HepG2 (cell line): ENCODE measurements around the gene MMP10. TPM values are rescaled to one million over a fixed set of nuclear protein-coding genes. Genes with fewer than 3 reads are reported as not detected.

Experiments
- ATAC-seq: fragments of 200-7000 bp; cut with Tn5 transposase; 3 replicates; pipeline ENCODE4 v1.9.1; 2020; ENCODE audit warnings: mild to moderate bottlenecking, moderate library complexity
- BruUV-seq: library from RNA; stranded (reverse); fragments of 400-500 nt; replicated peaks from 2 replicates; lab custom pipeline; 2021; lab: Mats Ljungman, UMichigan
- CTCF ChIA-PET: fragments of 300-600 bp; formaldehyde crosslinking; extraction: SDS; loops from one replicate; lab custom pipeline; 2021; ENCODE audit warnings: low total read pairs, inconsistent platforms, low intra/inter-chr PET ratio; lab: Yijun Ruan, JAX
- POLR2A ChIA-PET: fragments of 350-600 bp; sonication (Branson Sonifier 250); formaldehyde crosslinking; loops from one replicate; lab custom pipeline; 2020; ENCODE audit warnings: antibody characterized with exemption, inconsistent platforms; lab: Yijun Ruan, JAX
- DNase-seq: peaks from one replicate; pipeline ENCODE4 v3.0.0-alpha.2; 2015; ENCODE audit warnings: low spot score
- FAIRE-seq: peaks from 3 replicates; lab custom pipeline; 2011; peaks lifted over from hg19 to GRCh38; lab: Jason Lieb, UNC
- H2AFZ ChIP-seq: one replicate; pipeline ENCODE4 v1.6.1; 2011; ENCODE audit warnings: low read length, inconsistent platforms
- H3K27ac ChIP-seq: fragments of 300-600 bp; 3 replicates; pipeline ENCODE4 v1.8.0; 2011; ENCODE audit warnings: mixed run types, mild to moderate bottlenecking, mixed read lengths, low read length, inconsistent platforms; ENCODE audit not compliant: insufficient read depth; ENCODE audit errors: extremely low read length
- H3K27me3 ChIP-seq, 2 experiments: fragments of 200-600 bp in 1 of 2; 2 replicates in 1 of 2; 3 replicates in 1 of 2; pipeline versions ENCODE4 v1.6.0 to v1.8.0; 2011; ENCODE audit warnings: low read length in 2 of 2, mild to moderate bottlenecking in 2 of 2, moderate library complexity in 2 of 2, inconsistent platforms in 1 of 2; ENCODE audit not compliant: insufficient read depth in 2 of 2, control insufficient read depth in 1 of 2
- H3K36me3 ChIP-seq, 2 experiments: fragments of 200-600 bp in 1 of 2; replicated peaks in 1 of 2; 2 replicates in 1 of 2; 3 replicates in 1 of 2; pipeline versions ENCODE4 v1.5.1 to v1.8.0; 2011; ENCODE audit warnings: low read length in 2 of 2, inconsistent platforms in 1 of 2; ENCODE audit not compliant: insufficient read depth in 2 of 2, control insufficient read depth in 1 of 2
- H3K4me1 ChIP-seq: 2 replicates; pipeline ENCODE4 v1.5.1; 2012; ENCODE audit warnings: low read length, inconsistent platforms; ENCODE audit not compliant: insufficient read depth
- H3K4me2 ChIP-seq: 2 replicates; pipeline ENCODE4 v1.6.0; 2011; ENCODE audit warnings: low read depth, low read length, inconsistent platforms
- H3K4me3 ChIP-seq, 3 experiments: fragments of 200-600 bp in 1 of 3; sonication (generic), shearing (Covaris generic) in 1 of 3; replicated peaks in 1 of 3; 2 replicates each; pipeline ENCODE4 v1.5.1; 2011 to 2016; ENCODE audit warnings: low read length in 3 of 3, inconsistent platforms in 2 of 3, low read depth in 2 of 3, mild to moderate bottlenecking in 2 of 3, control low read depth in 1 of 3, mixed read lengths in 1 of 3; ENCODE audit not compliant: insufficient read depth in 1 of 3
- H3K79me2 ChIP-seq: one replicate; pipeline ENCODE4 v1.6.1; 2011; ENCODE audit warnings: low read length, inconsistent platforms; ENCODE audit not compliant: insufficient read depth
- H3K9ac ChIP-seq: 2 replicates; pipeline ENCODE4 v1.6.0; 2011; ENCODE audit warnings: mild to moderate bottlenecking, low read depth, low read length, inconsistent platforms; ENCODE audit not compliant: insufficient read depth
- H3K9me3 ChIP-seq: 2 replicates; pipeline ENCODE4 v1.5.1; 2012; ENCODE audit warnings: mild to moderate bottlenecking, low read length
- H4K20me1 ChIP-seq: 2 replicates; pipeline ENCODE4 v1.6.0; 2011; ENCODE audit warnings: inconsistent platforms, mild to moderate bottlenecking, low read length, moderate library complexity; ENCODE audit not compliant: insufficient read depth
- ATAD3A ChIP-seq: sonication (generic); formaldehyde crosslinking; IDR thresholded peaks from 2 replicates; pipeline ENCODE4 v1.4.0; 2020; ENCODE audit warnings: missing genetic modification reagents
- CBFB ChIP-seq: sonication (generic); formaldehyde crosslinking; IDR thresholded peaks from 2 replicates; pipeline ENCODE4 v1.4.0; 2020; ENCODE audit warnings: missing genetic modification reagents
- IKZF4 ChIP-seq: sonication (generic); formaldehyde crosslinking; IDR thresholded peaks from 2 replicates; pipeline ENCODE4 v1.5.1; 2020; ENCODE audit warnings: borderline replicate concordance, mild to moderate bottlenecking, low read depth, missing genetic modification reagents; ENCODE audit errors: not compliant biosample characterization
- KLF13 ChIP-seq: sonication (generic); formaldehyde crosslinking; IDR thresholded peaks from 2 replicates; pipeline ENCODE4 v1.4.0; 2020; ENCODE audit warnings: mild to moderate bottlenecking, missing genetic modification reagents
- MXI1 ChIP-seq: IDR thresholded peaks from 3 replicates; pipeline ENCODE4 v1.6.1; 2012; ENCODE audit warnings: low read depth, low read length, inconsistent platforms, borderline replicate concordance
- NFKB2 ChIP-seq: sonication (generic); formaldehyde crosslinking; IDR thresholded peaks from 2 replicates; pipeline ENCODE4 v1.4.0; 2020; ENCODE audit warnings: missing genetic modification reagents, borderline replicate concordance
- NR2C2 ChIP-seq: sonication (generic); formaldehyde crosslinking; IDR thresholded peaks from 2 replicates; pipeline ENCODE4 v1.4.0; 2020; ENCODE audit warnings: missing genetic modification reagents, mild to moderate bottlenecking, moderate library complexity, borderline replicate concordance
- RAD51 ChIP-seq: fragments of 450-650 bp; IDR thresholded peaks from 2 replicates; pipeline ENCODE4 v1.6.1; 2016; ENCODE audit warnings: borderline replicate concordance
- SRSF1 ChIP-seq: fragments of 200-400 bp; formaldehyde crosslinking; optimal IDR thresholded peaks from 2 replicates; pipeline ENCODE3; 2017; ENCODE audit warnings: mild to moderate bottlenecking, low read depth, low read length, moderate library complexity
- TEAD2 ChIP-seq: sonication (generic); formaldehyde crosslinking; IDR thresholded peaks from 2 replicates; pipeline ENCODE4 v1.9.0; 2021; ENCODE audit warnings: missing genetic modification reagents
- YY1 ChIP-seq: IDR thresholded peaks from 2 replicates; pipeline ENCODE4 v1.6.1; 2011; ENCODE audit warnings: low read length, low read depth, moderate library complexity, mild to moderate bottlenecking; ENCODE audit not compliant: insufficient read depth, insufficient replicate concordance
- ZBTB42 ChIP-seq: sonication (generic); formaldehyde crosslinking; IDR thresholded peaks from 2 replicates; pipeline ENCODE4 v1.5.0; 2020; ENCODE audit warnings: mild to moderate bottlenecking, missing genetic modification reagents
- ZNF460 ChIP-seq: sonication (generic); formaldehyde crosslinking; IDR thresholded peaks from 2 replicates; pipeline ENCODE4 v1.5.1; 2020; ENCODE audit warnings: missing genetic modification reagents, mild to moderate bottlenecking, borderline replicate concordance
- ZNF570 ChIP-seq: sonication (generic); formaldehyde crosslinking; IDR thresholded peaks from 2 replicates; pipeline ENCODE4 v1.4.0; 2020; ENCODE audit warnings: mild to moderate bottlenecking, missing genetic modification reagents, borderline replicate concordance
- ZNF615 ChIP-seq: sonication (generic); formaldehyde crosslinking; IDR thresholded peaks from 2 replicates; pipeline ENCODE4 v1.5.0; 2020; ENCODE audit warnings: mild to moderate bottlenecking, missing genetic modification reagents, borderline replicate concordance
- WGBS: methylation state at CpG from one replicate; pipeline ENCODE4 v1.1.6; 2017; ENCODE audit warnings: low lambda C conversion rate; 5-methylcytosine and 5-hydroxymethylcytosine counted together
- in situ Hi-C: cut with HindIII; loops from 2 replicates; pipeline ENCODE4 v1.10.0; 2017; ENCODE audit warnings: low pct_unique_long_range_greater_than_20kb; ENCODE audit not compliant: extremely low pct_ligation_motif_present
- intact Hi-C: fragments of 100-400 bp; cut with micrococcal nuclease; formaldehyde crosslinking; loops from one replicate; pipeline ENCODE4 v1.10.0; 2022; ENCODE audit not compliant: unreplicated experiment
- polyA plus RNA-seq, 8 experiments: library from polyadenylated mRNA; depleted of rRNA in 3 of 8; stranded (reverse) in 7 of 8; unstranded in 1 of 8; fragments of >200 nt; fragmentation: Illumina TruSeq in 4 of 8; extraction: Trizol in 4 of 8; gene quantifications; 2 replicates each; pipeline versions ENCODE4 v1.2.1 to v1.2.3, GENCODE V29; 2011 to 2016; ENCODE audit warnings: low read depth in 4 of 8, missing spikeins in 1 of 8, mixed read lengths in 1 of 8; ENCODE audit not compliant: insufficient read depth in 1 of 8
- total RNA-seq, 5 experiments: library from RNA; depleted of rRNA; stranded (reverse); fragments of >200 nt; fragmentation: Illumina TruSeq; extraction: Trizol; gene quantifications; 2 replicates each; pipeline ENCODE4 v1.2.3, GENCODE V29; 2016; ENCODE audit warnings: low read depth in 1 of 5
- TF ChIP-seq, protein P1 (sequence below): sonication (generic); formaldehyde crosslinking; conservative IDR thresholded peaks from 2 replicates; pipeline ENCODE4 v1.8.0; 2022; ENCODE audit warnings: missing genetic modification reagents
- TF ChIP-seq, protein P2 (sequence below): sonication (generic); formaldehyde crosslinking; IDR thresholded peaks from 2 replicates; pipeline ENCODE4 v1.8.1; 2023; ENCODE audit warnings: missing genetic modification reagents, mild to moderate bottlenecking, borderline replicate concordance
- TF ChIP-seq, protein P3 (sequence below): sonication (generic); formaldehyde crosslinking; IDR thresholded peaks from 2 replicates; pipeline ENCODE4 v1.8.0; 2022; ENCODE audit warnings: missing genetic modification reagents, mild to moderate bottlenecking, inconsistent platforms, borderline replicate concordance

Gene MMP10
- total and polyA plus RNA-seq, 2 of the 13 experiments (the other 11 are each of a cell fraction or from before 2014, with no cell fraction given): 0.03 TPM; not detected in 1

DNA sequence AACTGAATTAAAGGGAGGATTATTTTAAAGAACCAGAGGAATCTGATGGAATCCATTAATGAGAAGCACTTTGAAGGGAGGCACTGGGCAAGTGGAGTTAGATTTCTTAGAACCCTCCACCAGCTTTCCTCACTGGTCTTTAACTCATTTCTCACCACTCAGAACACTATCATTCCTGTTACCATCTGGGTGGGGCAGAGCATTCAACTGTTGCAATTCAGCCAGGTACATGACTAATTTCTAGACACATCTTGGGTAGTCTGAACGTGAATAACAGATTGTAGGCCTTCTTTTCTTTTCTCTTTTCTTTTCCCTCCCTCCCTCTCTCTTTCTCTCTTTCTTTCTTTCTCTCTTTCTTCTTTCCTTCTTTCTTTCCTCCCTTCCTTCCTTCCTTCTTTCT lies 33.1 kb upstream of the MMP10 start:
- intact Hi-C loops: no loop called here
- 0% methylated on average over 1 of the region's 1 CpG for WGBS
- Histone ChIP-seq H3K4me1 (no peaks in the 10 kb centered on the region), H4K20me1 (no peaks in the 10 kb centered on the region), H3K79me2 (no peaks in the 10 kb centered on the region), H3K27me3 (no peaks in the 10 kb centered on the region), H3K4me3 (no peak overlapping the region), H3K36me3 (no peaks in the 10 kb centered on the region), H2AFZ (no peak overlapping the region), H3K9ac (no peak overlapping the region), H3K27ac (no peak overlapping the region), H3K4me2 (no peak overlapping the region), H3K9me3 (no peaks in the 10 kb centered on the region)
- TF ChIP-seq MXI1 (no peak), KLF13 (CRISPR knock-in tag) (no peak), YY1 (no peak), SRSF1 (no peak), NR2C2 (CRISPR knock-in tag) (no peak), NFKB2 (CRISPR knock-in tag) (no peak), ZNF615 (CRISPR knock-in tag) (no peak), TEAD2 (CRISPR knock-in tag) (no peak), ATAD3A (CRISPR knock-in tag) (no peak), ZBTB42 (CRISPR knock-in tag) (no peak), RAD51 (no peak), CBFB (CRISPR knock-in tag) (no peak), ZNF460 (CRISPR knock-in tag) (no peak), IKZF4 (CRISPR knock-in tag) (no peak), ZNF570 (no peak)
- TF ChIP-seq, protein P1, sequence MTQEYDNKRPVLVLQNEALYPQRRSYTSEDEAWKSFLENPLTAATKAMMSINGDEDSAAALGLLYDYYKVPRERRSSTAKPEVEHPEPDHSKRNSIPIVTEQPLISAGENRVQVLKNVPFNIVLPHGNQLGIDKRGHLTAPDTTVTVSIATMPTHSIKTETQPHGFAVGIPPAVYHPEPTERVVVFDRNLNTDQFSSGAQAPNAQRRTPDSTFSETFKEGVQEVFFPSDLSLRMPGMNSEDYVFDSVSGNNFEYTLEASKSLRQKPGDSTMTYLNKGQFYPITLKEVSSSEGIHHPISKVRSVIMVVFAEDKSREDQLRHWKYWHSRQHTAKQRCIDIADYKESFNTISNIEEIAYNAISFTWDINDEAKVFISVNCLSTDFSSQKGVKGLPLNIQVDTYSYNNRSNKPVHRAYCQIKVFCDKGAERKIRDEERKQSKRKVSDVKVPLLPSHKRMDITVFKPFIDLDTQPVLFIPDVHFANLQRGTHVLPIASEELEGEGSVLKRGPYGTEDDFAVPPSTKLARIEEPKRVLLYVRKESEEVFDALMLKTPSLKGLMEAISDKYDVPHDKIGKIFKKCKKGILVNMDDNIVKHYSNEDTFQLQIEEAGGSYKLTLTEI (CRISPR knock-in tag): no peak
- TF ChIP-seq, protein P2, sequence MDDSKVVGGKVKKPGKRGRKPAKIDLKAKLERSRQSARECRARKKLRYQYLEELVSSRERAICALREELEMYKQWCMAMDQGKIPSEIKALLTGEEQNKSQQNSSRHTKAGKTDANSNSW: no peak
- TF ChIP-seq, protein P3, sequence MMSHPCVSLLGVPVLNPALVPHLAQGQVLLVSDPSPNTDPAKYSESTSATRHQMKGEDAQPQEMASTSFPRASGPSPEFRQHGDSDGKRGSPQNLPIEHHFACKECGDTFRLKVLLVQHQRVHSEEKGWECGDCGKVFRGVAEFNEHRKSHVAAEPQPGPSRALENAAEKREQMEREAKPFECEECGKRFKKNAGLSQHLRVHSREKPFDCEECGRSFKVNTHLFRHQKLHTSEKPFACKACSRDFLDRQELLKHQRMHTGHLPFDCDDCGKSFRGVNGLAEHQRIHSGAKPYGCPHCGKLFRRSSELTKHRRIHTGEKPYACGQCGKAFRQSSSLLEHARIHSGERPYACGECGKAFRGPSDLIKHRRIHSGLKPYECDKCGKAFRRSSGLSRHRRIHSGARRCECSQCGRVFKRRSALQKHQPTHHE (CRISPR knock-in tag): no peak
- POLR2A ChIA-PET: no interaction called here
- no TSS peak for BruUV-seq
- no peak for ATAC-seq
- CTCF ChIA-PET: no interaction called here
- in situ Hi-C loops: no loop called here
- no peak for FAIRE-seq
- DNase-seq: no peak
